ENCODE data around the gene PCID2. TPM values are rescaled to one million over a fixed set of nuclear protein-coding genes. Genes with fewer than 3 reads are reported as not detected.
A peak's percentile ranks its signal among the peaks of the same experiment; 100 is the strongest.

The PCID2 gene
- total RNA-seq, 2 experiments from 2014 or later: 75.8 to 79.0 TPM

- CTCF ChIA-PET: no interaction called here
- Mint-ChIP-seq H3K27me3 (no peaks in the 10 kb centered on the region), H3K27ac (no peak overlapping the region), H3K9me3 (no peaks in the 10 kb centered on the region), H3K36me3 (ENCODE audit: low read depth) (peaks cover 39% of the 10 kb centered on the region), H3K4me3 (no peak overlapping the region), H3K4me1 (ENCODE audit: low read depth) (peaks cover 12% of the 10 kb centered on the region)
- TF ChIP-seq, protein P1, sequence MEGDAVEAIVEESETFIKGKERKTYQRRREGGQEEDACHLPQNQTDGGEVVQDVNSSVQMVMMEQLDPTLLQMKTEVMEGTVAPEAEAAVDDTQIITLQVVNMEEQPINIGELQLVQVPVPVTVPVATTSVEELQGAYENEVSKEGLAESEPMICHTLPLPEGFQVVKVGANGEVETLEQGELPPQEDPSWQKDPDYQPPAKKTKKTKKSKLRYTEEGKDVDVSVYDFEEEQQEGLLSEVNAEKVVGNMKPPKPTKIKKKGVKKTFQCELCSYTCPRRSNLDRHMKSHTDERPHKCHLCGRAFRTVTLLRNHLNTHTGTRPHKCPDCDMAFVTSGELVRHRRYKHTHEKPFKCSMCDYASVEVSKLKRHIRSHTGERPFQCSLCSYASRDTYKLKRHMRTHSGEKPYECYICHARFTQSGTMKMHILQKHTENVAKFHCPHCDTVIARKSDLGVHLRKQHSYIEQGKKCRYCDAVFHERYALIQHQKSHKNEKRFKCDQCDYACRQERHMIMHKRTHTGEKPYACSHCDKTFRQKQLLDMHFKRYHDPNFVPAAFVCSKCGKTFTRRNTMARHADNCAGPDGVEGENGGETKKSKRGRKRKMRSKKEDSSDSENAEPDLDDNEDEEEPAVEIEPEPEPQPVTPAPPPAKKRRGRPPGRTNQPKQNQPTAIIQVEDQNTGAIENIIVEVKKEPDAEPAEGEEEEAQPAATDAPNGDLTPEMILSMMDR (IDR thresholded peaks at IDR 0.05): no peak
- no peak for DNase-seq
- intact Hi-C loops (cut with micrococcal nuclease): no loop called here
- POLR2A ChIA-PET: interaction anchor here (0.6 to 1.9 kb wide), 2 partner anchors 15 to 38 kb away, joined by 5 to 9 read pairs; partner anchors contain the start of gene CUL4A
- ATAC-seq: no peak
Observed at GRCh38 chr13:113224486-113224885, 16.0 kb upstream of the PCID2 start.

GRCh38 chr13:113223070-113223469, 14.6 kb upstream of the PCID2 start:
- intact Hi-C loops (cut with micrococcal nuclease): no loop called here
- POLR2A ChIA-PET: interaction anchor here (0.7 to 1.9 kb wide), 2 partner anchors 13 to 531 kb away, joined by 3 to 9 read pairs; partner anchors contain the start of gene CUL4A
- Mint-ChIP-seq H3K27ac (no peak overlapping the region), H3K4me3 (no peak overlapping the region), H3K4me1 (ENCODE audit: low read depth) (peaks cover 14% of the 10 kb centered on the region), H3K9me3 (no peaks in the 10 kb centered on the region), H3K36me3 (ENCODE audit: low read depth) (peaks cover 33% of the 10 kb centered on the region), H3K27me3 (no peaks in the 10 kb centered on the region)
- DNase-seq: no peak
- CTCF ChIA-PET: no interaction called here
- no peak for ATAC-seq
- TF ChIP-seq, protein P1 (IDR thresholded peaks at IDR 0.05): no peak

DNA sequence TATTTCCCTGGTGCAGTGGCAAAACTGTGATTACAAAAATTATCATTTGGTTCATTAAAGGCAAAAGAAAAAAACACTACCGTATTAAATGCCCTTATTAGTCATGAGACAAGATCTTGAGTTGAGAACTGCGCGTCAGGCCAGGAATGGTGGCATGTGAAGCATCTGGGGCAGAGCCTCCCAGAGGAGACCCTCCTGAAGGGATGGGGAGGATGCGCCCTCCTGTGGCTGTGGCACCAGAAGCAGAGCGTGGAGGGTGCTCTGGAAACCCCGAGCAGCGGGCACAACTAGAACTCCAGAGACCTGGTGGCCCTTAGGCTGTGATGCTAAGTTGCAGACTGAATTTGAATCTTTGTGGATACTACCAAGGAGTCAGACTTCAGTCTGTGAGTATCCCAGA, 12.4 kb upstream of the PCID2 start:
- Mint-ChIP-seq H3K27ac (no peak overlapping the region), H3K27me3 (no peaks in the 10 kb centered on the region), H3K4me1 (ENCODE audit: low read depth) (peaks cover 17% of the 10 kb centered on the region), H3K36me3 (ENCODE audit: low read depth) (peaks cover 30% of the 10 kb centered on the region), H3K4me3 (no peak overlapping the region), H3K9me3 (no peaks in the 10 kb centered on the region)
- ChIA-PET CTCF (no interaction called here), POLR2A (no interaction called here)
- peak; percentile 17 for DNase-seq
- peak; percentile 60 for ATAC-seq
- intact Hi-C loops (cut with micrococcal nuclease): no loop called here
- TF ChIP-seq, protein P1 (IDR thresholded peaks at IDR 0.05): peak; percentile 13

- H3K27me3 Mint-ChIP-seq: no peaks in the 10 kb centered on the region
- intact Hi-C loops (cut with micrococcal nuclease): no loop called here
- peaks cover 17% of the 10 kb centered on the region for H3K4me1 Mint-ChIP-seq (ENCODE audit: low read depth)
- no peak for DNase-seq
- TF ChIP-seq, protein P1 (IDR thresholded peaks at IDR 0.05): no peak
- H3K27ac Mint-ChIP-seq: no peak overlapping the region
- H3K9me3 Mint-ChIP-seq: no peaks in the 10 kb centered on the region
- CTCF ChIA-PET: no interaction called here
- POLR2A ChIA-PET: no interaction called here
- ATAC-seq: no peak
- no peak overlapping the region for H3K4me3 Mint-ChIP-seq
- H3K36me3 Mint-ChIP-seq (ENCODE audit: low read depth): peaks cover 30% of the 10 kb centered on the region
Observed at GRCh38 chr13:113220141-113220598, 11.7 kb upstream of the PCID2 start.

- DNase-seq: no peak
- no peak overlapping the region for H3K27ac Mint-ChIP-seq
- TF ChIP-seq, protein P1 (IDR thresholded peaks at IDR 0.05): no peak
- POLR2A ChIA-PET: interaction anchor here (0.6 to 1.1 kb wide), 2 partner anchors 9 to 23 kb away, joined by 3 read pairs; no protein-coding TSS in a partner anchor
- intact Hi-C loops (cut with micrococcal nuclease): no loop called here
- no peak overlapping the region for H3K4me3 Mint-ChIP-seq
- peaks cover 17% of the 10 kb centered on the region for H3K4me1 Mint-ChIP-seq (ENCODE audit: low read depth)
- ATAC-seq: no peak
- no peaks in the 10 kb centered on the region for H3K9me3 Mint-ChIP-seq
- CTCF ChIA-PET: interaction anchor here (1.2 kb wide), 1 partner anchor 190 kb away, joined by 4 read pairs; no protein-coding TSS in a partner anchor
- no peaks in the 10 kb centered on the region for H3K27me3 Mint-ChIP-seq
- H3K36me3 Mint-ChIP-seq (ENCODE audit: low read depth): peaks cover 25% of the 10 kb centered on the region
Observed at GRCh38 chr13:113219256-113219940, 10.9 kb upstream of the PCID2 start.
